D341Med (cell line): ENCODE results near the gene TSKU.
A peak's percentile ranks its signal among the peaks of the same experiment; 100 is the strongest.
"Not testable (repeated sequence)": the region's sequence is repeated elsewhere in the genome, so short reads cannot be mapped to it uniquely, and the experiment has no call there.

Experiments used
- DNase-seq: peaks from one replicate; pipeline ENCODE4 v3.0.0; 2012; ENCODE audit warnings: low spot score

TSKU gene

GRCh38 chr11:76824980-76825725 is 42.0 kb downstream of the TSKU start:
- no peak for DNase-seq

GRCh38 chr11:76825726-76826396 is 42.7 kb downstream of the TSKU start:
- DNase-seq, result no peak

- DNase-seq, result not testable (repeated sequence)
Observed at GRCh38 chr11:76826508-76826907, 43.4 kb downstream of the TSKU start.

GRCh38 chr11:76827005-76827404 is 43.8 kb downstream of the TSKU start:
- not testable (repeated sequence) for DNase-seq

GRCh38 chr11:76830639-76831327 is 47.6 kb downstream of the TSKU start:
- peak; percentile 89 for DNase-seq

GRCh38 chr11:76831686-76832310 is 48.6 kb downstream of the TSKU start:
- no peak for DNase-seq

- no peak for DNase-seq
Observed at GRCh38 chr11:76832361-76832760, 49.2 kb downstream of the TSKU start.

- no peak for DNase-seq
Observed at GRCh38 chr11:76834151-76834550, 51.0 kb downstream of the TSKU start.

- no peak for DNase-seq
Observed at GRCh38 chr11:76835036-76835435, 51.9 kb downstream of the TSKU start.

GRCh38 chr11:76835928-76836612 is 52.9 kb downstream of the TSKU start:
- DNase-seq, result peak; percentile 59

GRCh38 chr11:76836613-76837291 is 53.6 kb downstream of the TSKU start:
- no peak for DNase-seq

GRCh38 chr11:76837696-76838677 is 54.8 kb downstream of the TSKU start:
- DNase-seq, result no peak

- DNase-seq, result peak; percentile 76
Observed at GRCh38 chr11:76838678-76839068, 55.5 kb downstream of the TSKU start.

GRCh38 chr11:76839311-76839710 is 56.2 kb downstream of the TSKU start:
- no peak for DNase-seq

GRCh38 chr11:76841923-76842452 is 58.8 kb downstream of the TSKU start:
- no peak for DNase-seq

GRCh38 chr11:76843907-76844306 is 60.8 kb downstream of the TSKU start:
- no peak for DNase-seq

- no peak for DNase-seq
Observed at GRCh38 chr11:76844511-76844910, 61.4 kb downstream of the TSKU start.

GRCh38 chr11:76845069-76845468 is 61.9 kb downstream of the TSKU start:
- no peak for DNase-seq

- DNase-seq, result no peak
Observed at GRCh38 chr11:76846441-76846840, 63.3 kb downstream of the TSKU start.
